GM23338 (cell line): Measurements from ENCODE around the gene MICAL2. TPM values are rescaled to one million over a fixed set of nuclear protein-coding genes. Genes with fewer than 3 reads are reported as not detected.

Source experiments
- ATAC-seq: fragments of 200-7000 bp; cut with Tn5 transposase; 3 replicates; pipeline ENCODE4 v1.9.1; 2020
- DNase-seq: peaks from one replicate; pipeline ENCODE4 v3.0.0-alpha.2; 2015; ENCODE audit warnings: low spot score
- H2AFZ ChIP-seq: fragments of 200-600 bp; sonication (generic); 2 replicates; pipeline ENCODE4 v1.8.0; 2016; ENCODE audit warnings: antibody characterized with exemption, mild to moderate bottlenecking, moderate library complexity
- H3F3A ChIP-seq: fragments of 200-600 bp; sonication (generic); replicated peaks from 2 replicates; pipeline ENCODE4 v1.8.0; 2017; ENCODE audit warnings: antibody characterized with exemption, mixed run types, low read depth
- H3K27ac ChIP-seq: fragments of 200-600 bp; sonication (generic); 2 replicates; pipeline ENCODE4 v1.6.1; 2016; ENCODE audit warnings: low read depth
- H3K27me3 ChIP-seq: fragments of 200-600 bp; sonication (generic); 2 replicates; pipeline ENCODE4 v1.8.0; 2016; ENCODE audit warnings: mild to moderate bottlenecking, mixed run types, moderate library complexity; ENCODE audit not compliant: insufficient read depth
- H3K36me3 ChIP-seq: fragments of 200-600 bp; sonication (generic); 2 replicates; pipeline ENCODE4 v1.8.0; 2016; ENCODE audit warnings: mild to moderate bottlenecking; ENCODE audit not compliant: insufficient read depth
- H3K4me1 ChIP-seq: fragments of 200-600 bp; sonication (generic); 2 replicates; pipeline ENCODE4 v1.8.0; 2016; ENCODE audit warnings: mild to moderate bottlenecking, moderate library complexity; ENCODE audit not compliant: insufficient read depth
- H3K4me2 ChIP-seq: fragments of 200-600 bp; sonication (generic); 2 replicates; pipeline ENCODE4 v1.7.1; 2017; ENCODE audit warnings: mixed run types
- H3K4me3 ChIP-seq: fragments of 200-600 bp; sonication (generic); 2 replicates; pipeline ENCODE4 v1.6.1; 2016; ENCODE audit warnings: mixed run types
- H3K79me2 ChIP-seq: fragments of 200-600 bp; sonication (generic); replicated peaks from 2 replicates; pipeline ENCODE4 v1.8.0; 2017; ENCODE audit warnings: mild to moderate bottlenecking; ENCODE audit not compliant: insufficient read depth
- H3K9me2 ChIP-seq: fragments of 200-600 bp; sonication (generic); 2 replicates; pipeline ENCODE4 v1.8.0; 2017; ENCODE audit not compliant: insufficient read depth
- H4K20me1 ChIP-seq: fragments of 200-600 bp; sonication (generic); replicated peaks from 2 replicates; pipeline ENCODE4 v1.8.0; 2017; ENCODE audit warnings: mild to moderate bottlenecking; ENCODE audit not compliant: insufficient read depth
- H3K27ac Mint-ChIP-seq: 2 replicates; pipeline ENCODE4 v1.8.0; 2020; ENCODE audit warnings: inconsistent platforms, mild to moderate bottlenecking, moderate library complexity, mixed read lengths
- H3K27me3 Mint-ChIP-seq: 3 replicates; pipeline ENCODE4 v1.8.0; 2022; ENCODE audit warnings: low read depth, mild to moderate bottlenecking, moderate library complexity, mixed read lengths, inconsistent platforms; ENCODE audit not compliant: insufficient read depth, poor library complexity
- H3K36me3 Mint-ChIP-seq: 3 replicates; pipeline ENCODE4 v1.8.0; 2021; ENCODE audit warnings: low read depth, mild to moderate bottlenecking, inconsistent platforms, moderate library complexity, mixed read lengths
- H3K4me1 Mint-ChIP-seq: 3 replicates; pipeline ENCODE4 v1.8.0; 2020; ENCODE audit warnings: mild to moderate bottlenecking, inconsistent platforms, mixed read lengths
- H3K4me3 Mint-ChIP-seq: 3 replicates; pipeline ENCODE4 v1.8.0; 2021; ENCODE audit warnings: moderate library complexity, mild to moderate bottlenecking, inconsistent platforms, mixed read lengths
- H3K9me3 Mint-ChIP-seq: 3 replicates; pipeline ENCODE4 v1.8.0; 2020; ENCODE audit warnings: moderate library complexity, mild to moderate bottlenecking, inconsistent platforms, mixed read lengths
- CREB1 ChIP-seq: fragments of 250-450 bp; sonication (Bioruptor Pico); IDR thresholded peaks from 2 replicates; pipeline ENCODE4 v1.5.0; 2020; ENCODE audit warnings: low read depth, mild to moderate bottlenecking, moderate library complexity
- CTCF ChIP-seq, 2 experiments: fragments of 200-600 bp in 1 of 2; sonication (generic) in 1 of 2; conservative IDR thresholded peaks; 2 replicates each; pipeline versions ENCODE4 v1.5.1 to v1.6.1; 2016 to 2017; ENCODE audit warnings: antibody characterized with exemption in 2 of 2, low read depth in 2 of 2, mild to moderate bottlenecking in 2 of 2, moderate library complexity in 1 of 2
- EZH2 ChIP-seq: fragments of 200-600 bp; sonication (generic); IDR thresholded peaks from one replicate; pipeline ENCODE4 v1.8.0; 2017; ENCODE audit warnings: antibody characterized with exemption, mild to moderate bottlenecking, low read depth; ENCODE audit not compliant: unreplicated experiment
- EZH2phosphoT487 ChIP-seq: fragments of 200-600 bp; sonication (generic); IDR thresholded peaks from one replicate; pipeline ENCODE4 v1.8.1; 2018; ENCODE audit warnings: antibody characterized with exemption; ENCODE audit not compliant: unreplicated experiment
- JUNB ChIP-seq: IDR thresholded peaks from one replicate; pipeline ENCODE4 v1.6.1; 2016; ENCODE audit warnings: antibody characterized with exemption; ENCODE audit not compliant: unreplicated experiment
- NANOG ChIP-seq: IDR thresholded peaks from 2 replicates; pipeline ENCODE4 v1.6.1; 2016; ENCODE audit warnings: antibody characterized with exemption, borderline replicate concordance
- POLR2AphosphoS5 ChIP-seq: IDR thresholded peaks from 2 replicates; pipeline ENCODE4 v1.6.1; 2016; ENCODE audit warnings: antibody characterized with exemption, low read depth
- REST ChIP-seq: IDR thresholded peaks from one replicate; pipeline ENCODE4 v1.6.1; 2018; ENCODE audit warnings: antibody characterized with exemption; ENCODE audit not compliant: unreplicated experiment
- STAT1 ChIP-seq: IDR thresholded peaks from one replicate; pipeline ENCODE4 v1.6.1; 2016; ENCODE audit warnings: antibody characterized with exemption; ENCODE audit not compliant: unreplicated experiment
- ZNF114 ChIP-seq: fragments of 250-450 bp; sonication (Bioruptor Pico); IDR thresholded peaks from 2 replicates; pipeline ENCODE4 v1.5.0; 2020; ENCODE audit warnings: mild to moderate bottlenecking, moderate library complexity
- ZNF331 ChIP-seq: fragments of 250-450 bp; sonication (Bioruptor Pico); IDR thresholded peaks from 2 replicates; pipeline ENCODE4 v1.5.0; 2020; ENCODE audit warnings: low read depth, mild to moderate bottlenecking, moderate library complexity
- polyA plus RNA-seq: library from polyadenylated mRNA; unstranded; fragments of >200 nt; fragmentation: Nextera tagmentation; extraction: Ambion mirVana; gene quantifications from 2 replicates; pipeline ENCODE4 v1.2.1, GENCODE V29; 2016
- total RNA-seq: library from RNA; depleted of rRNA; stranded (reverse); fragments of >200 nt; shearing (Covaris generic); gene quantifications from 2 replicates; pipeline ENCODE4 v1.2.3, GENCODE V29; 2014
- TF ChIP-seq, protein P1 (sequence below): IDR thresholded peaks from 2 replicates; pipeline ENCODE4 v1.6.1; 2016; ENCODE audit warnings: antibody characterized with exemption
- TF ChIP-seq, protein P2 (sequence below): fragments of 250-450 bp; sonication (Bioruptor Pico); IDR thresholded peaks from 2 replicates; pipeline ENCODE4 v1.5.0; 2020; ENCODE audit warnings: mild to moderate bottlenecking, moderate library complexity

Gene MICAL2
- total and polyA plus RNA-seq, 2 experiments from 2014 or later, result 0.66 to 1.4 TPM

- Histone ChIP-seq H3K79me2 (no peaks in the 10 kb centered on the region), H3K4me3 (no peak overlapping the region), H3K27me3 (no peaks in the 10 kb centered on the region), H3K36me3 (no peaks in the 10 kb centered on the region), H3K4me2 (no peak overlapping the region), H3K4me1 (0 out of 2 replicates have a peak, but pooled peaks cover 3% of the 10 kb centered on the region), H4K20me1 (no peaks in the 10 kb centered on the region), H3K27ac (no peak overlapping the region), H3F3A (no peaks in the 10 kb centered on the region), H3K9me2 (no peaks in the 10 kb centered on the region), H2AFZ (no peak overlapping the region)
- no peak overlapping the region for H3K4me3 Mint-ChIP-seq
- no peaks in the 10 kb centered on the region for H3K27me3 Mint-ChIP-seq
- no peaks in the 10 kb centered on the region for H3K36me3 Mint-ChIP-seq
- H3K9me3 Mint-ChIP-seq, result no peaks in the 10 kb centered on the region; the same call in 2 of the 3 replicates
- H3K4me1 Mint-ChIP-seq, result peaks cover 15% of the 10 kb centered on the region; the same call in 2 of the 3 replicates
- no peak for ATAC-seq
- TF ChIP-seq REST, result no peak
- no peak for TF ChIP-seq POLR2AphosphoS5
- no peak for TF ChIP-seq EZH2phosphoT487
- TF ChIP-seq JUNB, result no peak
- TF ChIP-seq NANOG, result no peak
- TF ChIP-seq CTCF (conservative IDR thresholded peaks at IDR 0.05; ENCODE audit: low read depth in 2 of 2), result no peak
- no peak for TF ChIP-seq ZNF114 (CRISPR knock-in tag)
- TF ChIP-seq, protein P1, sequence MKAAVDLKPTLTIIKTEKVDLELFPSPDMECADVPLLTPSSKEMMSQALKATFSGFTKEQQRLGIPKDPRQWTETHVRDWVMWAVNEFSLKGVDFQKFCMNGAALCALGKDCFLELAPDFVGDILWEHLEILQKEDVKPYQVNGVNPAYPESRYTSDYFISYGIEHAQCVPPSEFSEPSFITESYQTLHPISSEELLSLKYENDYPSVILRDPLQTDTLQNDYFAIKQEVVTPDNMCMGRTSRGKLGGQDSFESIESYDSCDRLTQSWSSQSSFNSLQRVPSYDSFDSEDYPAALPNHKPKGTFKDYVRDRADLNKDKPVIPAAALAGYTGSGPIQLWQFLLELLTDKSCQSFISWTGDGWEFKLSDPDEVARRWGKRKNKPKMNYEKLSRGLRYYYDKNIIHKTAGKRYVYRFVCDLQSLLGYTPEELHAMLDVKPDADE, result no peak
- TF ChIP-seq STAT1, result no peak
- TF ChIP-seq, protein P2, sequence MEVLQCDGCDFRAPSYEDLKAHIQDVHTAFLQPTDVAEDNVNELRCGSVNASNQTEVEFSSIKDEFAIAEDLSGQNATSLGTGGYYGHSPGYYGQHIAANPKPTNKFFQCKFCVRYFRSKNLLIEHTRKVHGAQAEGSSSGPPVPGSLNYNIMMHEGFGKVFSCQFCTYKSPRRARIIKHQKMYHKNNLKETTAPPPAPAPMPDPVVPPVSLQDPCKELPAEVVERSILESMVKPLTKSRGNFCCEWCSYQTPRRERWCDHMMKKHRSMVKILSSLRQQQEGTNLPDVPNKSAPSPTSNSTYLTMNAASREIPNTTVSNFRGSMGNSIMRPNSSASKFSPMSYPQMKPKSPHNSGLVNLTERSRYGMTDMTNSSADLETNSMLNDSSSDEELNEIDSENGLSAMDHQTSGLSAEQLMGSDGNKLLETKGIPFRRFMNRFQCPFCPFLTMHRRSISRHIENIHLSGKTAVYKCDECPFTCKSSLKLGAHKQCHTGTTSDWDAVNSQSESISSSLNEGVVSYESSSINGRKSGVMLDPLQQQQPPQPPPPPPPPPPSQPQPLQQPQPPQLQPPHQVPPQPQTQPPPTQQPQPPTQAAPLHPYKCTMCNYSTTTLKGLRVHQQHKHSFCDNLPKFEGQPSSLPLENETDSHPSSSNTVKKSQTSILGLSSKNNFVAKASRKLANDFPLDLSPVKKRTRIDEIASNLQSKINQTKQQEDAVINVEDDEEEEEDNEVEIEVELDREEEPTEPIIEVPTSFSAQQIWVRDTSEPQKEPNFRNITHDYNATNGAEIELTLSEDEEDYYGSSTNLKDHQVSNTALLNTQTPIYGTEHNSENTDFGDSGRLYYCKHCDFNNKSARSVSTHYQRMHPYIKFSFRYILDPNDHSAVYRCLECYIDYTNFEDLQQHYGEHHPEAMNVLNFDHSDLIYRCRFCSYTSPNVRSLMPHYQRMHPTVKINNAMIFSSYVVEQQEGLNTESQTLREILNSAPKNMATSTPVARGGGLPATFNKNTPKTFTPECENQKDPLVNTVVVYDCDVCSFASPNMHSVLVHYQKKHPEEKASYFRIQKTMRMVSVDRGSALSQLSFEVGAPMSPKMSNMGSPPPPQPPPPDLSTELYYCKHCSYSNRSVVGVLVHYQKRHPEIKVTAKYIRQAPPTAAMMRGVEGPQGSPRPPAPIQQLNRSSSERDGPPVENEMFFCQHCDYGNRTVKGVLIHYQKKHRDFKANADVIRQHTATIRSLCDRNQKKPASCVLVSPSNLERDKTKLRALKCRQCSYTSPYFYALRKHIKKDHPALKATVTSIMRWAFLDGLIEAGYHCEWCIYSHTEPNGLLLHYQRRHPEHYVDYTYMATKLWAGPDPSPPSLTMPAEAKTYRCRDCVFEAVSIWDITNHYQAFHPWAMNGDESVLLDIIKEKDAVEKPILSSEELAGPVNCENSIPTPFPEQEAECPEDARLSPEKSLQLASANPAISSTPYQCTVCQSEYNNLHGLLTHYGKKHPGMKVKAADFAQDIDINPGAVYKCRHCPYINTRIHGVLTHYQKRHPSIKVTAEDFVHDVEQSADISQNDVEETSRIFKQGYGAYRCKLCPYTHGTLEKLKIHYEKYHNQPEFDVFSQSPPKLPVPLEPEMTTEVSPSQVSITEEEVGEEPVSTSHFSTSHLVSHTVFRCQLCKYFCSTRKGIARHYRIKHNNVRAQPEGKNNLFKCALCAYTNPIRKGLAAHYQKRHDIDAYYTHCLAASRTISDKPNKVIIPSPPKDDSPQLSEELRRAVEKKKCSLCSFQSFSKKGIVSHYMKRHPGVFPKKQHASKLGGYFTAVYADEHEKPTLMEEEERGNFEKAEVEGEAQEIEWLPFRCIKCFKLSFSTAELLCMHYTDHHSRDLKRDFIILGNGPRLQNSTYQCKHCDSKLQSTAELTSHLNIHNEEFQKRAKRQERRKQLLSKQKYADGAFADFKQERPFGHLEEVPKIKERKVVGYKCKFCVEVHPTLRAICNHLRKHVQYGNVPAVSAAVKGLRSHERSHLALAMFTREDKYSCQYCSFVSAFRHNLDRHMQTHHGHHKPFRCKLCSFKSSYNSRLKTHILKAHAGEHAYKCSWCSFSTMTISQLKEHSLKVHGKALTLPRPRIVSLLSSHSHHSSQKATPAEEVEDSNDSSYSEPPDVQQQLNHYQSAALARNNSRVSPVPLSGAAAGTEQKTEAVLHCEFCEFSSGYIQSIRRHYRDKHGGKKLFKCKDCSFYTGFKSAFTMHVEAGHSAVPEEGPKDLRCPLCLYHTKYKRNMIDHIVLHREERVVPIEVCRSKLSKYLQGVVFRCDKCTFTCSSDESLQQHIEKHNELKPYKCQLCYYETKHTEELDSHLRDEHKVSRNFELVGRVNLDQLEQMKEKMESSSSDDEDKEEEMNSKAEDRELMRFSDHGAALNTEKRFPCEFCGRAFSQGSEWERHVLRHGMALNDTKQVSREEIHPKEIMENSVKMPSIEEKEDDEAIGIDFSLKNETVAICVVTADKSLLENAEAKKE (CRISPR knock-in tag), result no peak
- no peak for TF ChIP-seq EZH2
- no peak for TF ChIP-seq CREB1 (CRISPR knock-in tag)
- no peak for TF ChIP-seq ZNF331
- no peak overlapping the region for H3K27ac Mint-ChIP-seq
- DNase-seq, result no peak
Measured at GRCh38 chr11:12216671-12217374, 106.4 kb downstream of the MICAL2 start.
